IPS-11a (cell line): ENCODE measurements around the gene TBCK.

ENCODE experiments used
- H3K4me3 ChIP-seq: one replicate; pipeline ENCODE4 v1.5.1; 2013; ENCODE audit warnings: low read depth, low read length, control low read depth

Gene TBCK

DNA sequence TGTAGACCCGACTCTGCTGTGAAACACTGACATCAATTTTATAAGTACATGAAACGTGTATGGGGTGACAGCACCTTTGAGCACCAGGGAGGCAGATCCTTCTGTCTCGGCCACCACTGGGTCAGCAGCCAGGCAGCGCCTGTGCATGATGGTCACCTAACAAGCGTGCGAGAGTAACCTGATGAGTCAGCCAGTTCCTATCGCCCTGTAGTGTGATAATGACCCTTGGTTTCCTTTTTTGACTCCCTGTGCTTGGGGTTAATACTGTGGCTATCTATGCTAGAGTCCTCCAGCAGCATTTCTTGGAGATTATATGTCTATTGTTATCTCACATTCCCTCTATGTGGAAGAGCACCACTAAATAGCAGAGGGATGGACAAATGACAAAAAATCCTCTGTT lies 319.2 kb downstream of the TBCK start:
- H3K4me3 ChIP-seq, result no peak overlapping the region

GRCh38 chr4:105994841-105995501 lies 321.0 kb downstream of the TBCK start:
- H3K4me3 ChIP-seq, result no peak overlapping the region

- no peak overlapping the region for H3K4me3 ChIP-seq
Measured at GRCh38 chr4:105994061-105994460, 321.9 kb downstream of the TBCK start.

- no peak overlapping the region for H3K4me3 ChIP-seq
Measured at GRCh38 chr4:105992641-105993305, 323.2 kb downstream of the TBCK start.

- no peak overlapping the region for H3K4me3 ChIP-seq
Measured at GRCh38 chr4:105991726-105992125, 324.3 kb downstream of the TBCK start.
